ENCODE data around the gene ADGRD1. TPM values are rescaled to one million over a fixed set of nuclear protein-coding genes. Genes with fewer than 3 reads are reported as not detected.
"Not testable (repeated sequence)": the region's sequence is repeated elsewhere in the genome, so short reads cannot be mapped to it uniquely, and the experiment has no call there.

Gene ADGRD1
- total and polyA plus RNA-seq, 2 of the 8 experiments (the other 6 are each of a cell fraction or from before 2014, with no cell fraction given), result 0.36 to 0.48 TPM

GRCh38 chr12:131119345-131119744 is 165.6 kb downstream of the ADGRD1 start:
- H4K91ac ChIP-seq (replicated peaks; ENCODE audit: insufficient read length, low read length); H3K79me2 ChIP-seq (ENCODE audit: control insufficient read depth in 1 of 2, insufficient read depth in 2 of 2, low read length in 2 of 2); H4K8ac ChIP-seq (ENCODE audit: extremely low read depth, insufficient read depth, low read length); H2BK12ac ChIP-seq (ENCODE audit: low read depth, low read length); H3K18ac ChIP-seq (ENCODE audit: extremely low read depth, low read length); H3K14ac ChIP-seq (ENCODE audit: insufficient read length); H3K79me1 ChIP-seq (ENCODE audit: low read depth, low read length); POLR2A ChIA-PET (ENCODE audit: partially characterized antibody); H3K9me3 ChIP-seq (ENCODE audit: insufficient read depth in 2 of 2, low read depth in 1 of 2, low read length in 1 of 2); H3K4me3 ChIP-seq (ENCODE audit: extremely low read depth in 1 of 4, insufficient read depth in 2 of 4, low read depth in 3 of 4, low read length in 4 of 4); H3K56ac ChIP-seq (replicated peaks; ENCODE audit: insufficient read length, low read depth, low read length); H3K36me3 ChIP-seq (ENCODE audit: control insufficient read depth in 2 of 4, insufficient read depth in 4 of 4, low read length in 3 of 4); H3K4ac ChIP-seq (replicated peaks; ENCODE audit: insufficient read length, low read depth, low read length); DNase-seq (ENCODE audit: low read depth in 1 of 2, low spot score in 2 of 2); H2BK15ac ChIP-seq (ENCODE audit: low read length); H3K23ac ChIP-seq (ENCODE audit: insufficient read length); FAIRE-seq; H3K23me2 ChIP-seq (ENCODE audit: low read depth, low read length); H3K27ac ChIP-seq (ENCODE audit: low read depth, low read length); H3K9ac ChIP-seq (replicated peaks in 1 of 4; ENCODE audit: extremely low read depth in 1 of 4, low read depth in 3 of 4, low read length in 3 of 4); H2AFZ ChIP-seq (ENCODE audit: low read length); H3K4me2 ChIP-seq (ENCODE audit: insufficient read depth in 1 of 2, low read depth in 2 of 2, low read length in 2 of 2); H3K4me1 ChIP-seq (replicated peaks in 1 of 4; ENCODE audit: control insufficient read depth in 3 of 4, insufficient read depth in 4 of 4, low read length in 3 of 4); H4K5ac ChIP-seq (ENCODE audit: insufficient read length, low read depth, low read length); H2BK5ac ChIP-seq (ENCODE audit: low read depth, low read length); H4K20me1 ChIP-seq (replicated peaks in 1 of 2; ENCODE audit: control insufficient read depth in 1 of 2, insufficient read depth in 2 of 2, low read length in 2 of 2); H3K27me3 ChIP-seq (replicated peaks in 1 of 4; ENCODE audit: control insufficient read depth in 3 of 4, extremely low read depth in 1 of 4, insufficient read depth in 3 of 4, low read length in 3 of 4); H2BK120ac ChIP-seq (replicated peaks; ENCODE audit: low read depth, low read length); H2AK5ac ChIP-seq (ENCODE audit: low read depth, low read length); H2BK20ac ChIP-seq (ENCODE audit: low read length): not testable (repeated sequence)
- CTCF ChIA-PET (ENCODE audit: partially characterized antibody), result interaction anchor here (8.1 to 15.0 kb wide), 2 partner anchors 14 to 15 kb away, joined by 126 to 196 read pairs; no protein-coding TSS in a partner anchor
- WGBS, 2 experiments (ENCODE audit: extremely low coverage in 1 of 2, insufficient coverage in 1 of 2, insufficient read length in 1 of 2, insufficient replicate concordance in 2 of 2, low coverage in 1 of 2, low lambda C conversion rate in 2 of 2, missing lambda C conversion rate in 1 of 2), result 82% methylated on average over 6 of the region's 8 CpGs; no CpG with 5 or more reads in 1 of the 2 experiments

All from H1 (cell line).